Right lobe of liver (tissue), 4 donors: ENCODE data around the gene BTBD2.

ENCODE experiments used
- CTCF ChIP-seq, 4 donors: fragments of 200-600 bp in 3 of 4; fragments of 450-650 bp in 1 of 4; IDR thresholded peaks; one replicate each; pipeline versions ENCODE4 v1.5.1 to v1.8.0; 2016 to 2022; ENCODE audit warnings: antibody characterized with exemption in 4 of 4, mild to moderate bottlenecking in 2 of 4
- POLR2A ChIP-seq: fragments of 450-650 bp; IDR thresholded peaks from one replicate; pipeline ENCODE4 v1.6.1; 2017; ENCODE audit warnings: antibody characterized with exemption, mild to moderate bottlenecking
- donor health status: DM: no; HTN: no; CAD: no.
- donor health status: DM: no; HTN: no; CAD: no.
- donor health status: DM: no; HTN: yes; CAD: no.

GRCh38 chr19:2043251-2043641 is 27.7 kb upstream of the BTBD2 start:
- TF ChIP-seq POLR2A: no peak
- no peak for TF ChIP-seq CTCF (IDR thresholded peaks at IDR 0.05)
